ENCODE measurements around the gene DAPK2. TPM values are rescaled to one million over a fixed set of nuclear protein-coding genes. Genes with fewer than 3 reads are reported as not detected.
A peak's percentile ranks its signal among the peaks of the same experiment; 100 is the strongest.

Gene DAPK2
- total and polyA plus RNA-seq, 2 of the 4 experiments (the other 2 are of a cell fraction) = 0.34 to 0.36 TPM

DNA sequence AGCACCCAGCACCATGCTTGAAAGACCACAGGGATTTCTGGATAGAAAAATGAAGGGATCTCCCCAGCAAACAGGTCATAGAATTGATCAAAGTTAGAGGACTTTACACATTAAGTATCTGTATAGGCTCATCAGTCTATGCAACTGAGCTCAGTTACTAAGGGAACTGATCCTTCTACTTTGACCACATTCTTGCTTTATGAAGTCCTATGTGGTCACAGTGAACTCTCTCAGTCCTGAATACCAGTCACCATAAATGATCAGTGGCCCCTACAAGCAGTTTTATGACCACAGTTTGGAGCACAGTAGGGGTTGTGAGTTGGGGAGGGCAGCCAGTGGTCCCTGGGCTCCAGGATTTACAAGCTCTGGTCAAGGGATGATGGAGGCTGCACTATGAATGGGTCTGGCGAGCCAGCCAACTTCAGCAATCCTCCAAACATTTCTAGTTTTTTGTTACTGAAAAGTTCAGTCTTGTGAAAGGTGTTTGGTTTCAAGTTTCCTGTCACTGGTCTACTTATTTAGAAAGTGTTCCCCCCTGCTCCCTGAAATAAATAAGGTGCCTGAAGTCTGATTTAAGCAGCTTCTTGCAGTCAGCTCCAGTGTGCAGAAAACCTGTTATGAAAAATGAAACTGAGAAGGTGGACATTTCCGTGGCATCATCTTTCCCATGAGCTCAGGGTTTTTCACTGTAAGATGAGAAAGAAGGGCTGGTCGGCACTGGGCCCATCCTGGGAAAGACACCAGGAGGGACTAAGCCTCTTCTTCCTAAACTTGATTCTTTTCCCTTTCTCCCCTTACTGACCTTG, 75.5 kb downstream of the DAPK2 start:
- no peak overlapping the region; the same call in 1 of the 2 replicates for H3K18ac ChIP-seq (ENCODE audit: low read depth, low read length)
- ChIA-PET CTCF (interaction anchor here (1.2 kb wide), 1 partner anchor 76 kb away, joined by 3 read pairs; the partner anchor contains the start of gene DAPK2), POLR2A (ENCODE audit: unreplicated experiment) (no interaction called here)
- no peak overlapping the region for H3K14ac ChIP-seq (replicated peaks; ENCODE audit: low read depth, low read length)
- no peaks in the 10 kb centered on the region for H3K36me3 ChIP-seq (ENCODE audit: control insufficient read depth, insufficient read depth, low read length)
- DNase-seq (no peak), ATAC-seq (ENCODE audit: low read depth) (peak; percentile 38; the same call in 1 of the 2 replicates)
- no peak overlapping the region for H3K23ac ChIP-seq (ENCODE audit: low read depth, low read length)
- in situ Hi-C loops (cut with MboI; ENCODE audit: low sequenced_read_pairs) = no loop called here
- no peak overlapping the region for H2BK120ac ChIP-seq (ENCODE audit: low read depth, low read length)
- H3K9me1 ChIP-seq (ENCODE audit: insufficient read depth, low read length) = no peaks in the 10 kb centered on the region
- H3K4me3 ChIP-seq (ENCODE audit: insufficient read depth, low read depth, low read length) = no peak overlapping the region
- H2AK9ac ChIP-seq (replicated peaks; ENCODE audit: low read depth, low read length, poor library complexity) = no peak overlapping the region
- no peak overlapping the region; the same call in 1 of the 2 replicates for H4K5ac ChIP-seq (ENCODE audit: low read depth, low read length)
- H2BK15ac ChIP-seq (ENCODE audit: low read depth, low read length) = no peak overlapping the region; the same call in 2 of the 3 replicates
- H3K9me3 ChIP-seq (ENCODE audit: control insufficient read depth, insufficient read depth, low read length) = no peaks in the 10 kb centered on the region
- no TSS peak for BruUV-seq (replicated peaks)
- H2BK5ac ChIP-seq (ENCODE audit: low read depth, low read length, poor library complexity, severe bottlenecking) = no peak overlapping the region
- no peaks in the 10 kb centered on the region for H4K20me1 ChIP-seq (ENCODE audit: insufficient read depth, low read length)
- no peak overlapping the region for H2AFZ ChIP-seq (replicated peaks; ENCODE audit: low read length, poor library complexity)
- H3K4me2 ChIP-seq (ENCODE audit: low read depth, low read length) = no peak overlapping the region
- peaks cover 10% of the 10 kb centered on the region for H3K4me1 ChIP-seq (ENCODE audit: control insufficient read depth, insufficient read depth, low read length)
- no peak overlapping the region for H2AK5ac ChIP-seq (ENCODE audit: low read depth, low read length)
- H3K4ac ChIP-seq (ENCODE audit: low read depth, low read length) = no peak overlapping the region
- H4K91ac ChIP-seq (ENCODE audit: insufficient read depth, low read depth, low read length) = no peak overlapping the region
- intact Hi-C loops (cut with micrococcal nuclease) = no loop called here
- no peak overlapping the region for H3K9ac ChIP-seq (ENCODE audit: low read depth, low read length)
- H3K56ac ChIP-seq (ENCODE audit: extremely low read depth, insufficient read depth, low read length) = no peak overlapping the region
- H3K79me1 ChIP-seq (ENCODE audit: low read depth in 1 of 2, low read length in 2 of 2) = no peaks in the 10 kb centered on the region
- TF ChIP-seq RFX5 (IDR thresholded peaks at IDR 0.05; ENCODE audit: low read depth, low read length) (no peak), BHLHE40 (IDR thresholded peaks at IDR 0.05; ENCODE audit: low read depth, low read length) (no peak), POLR2A (IDR thresholded peaks at IDR 0.05; ENCODE audit: low read depth, low read length) (no peak), CHD1 (IDR thresholded peaks at IDR 0.05; ENCODE audit: low read depth, low read length) (no peak), SMC3 (IDR thresholded peaks at IDR 0.05; ENCODE audit: low read depth, low read length) (no peak), MAFK (IDR thresholded peaks at IDR 0.05; ENCODE audit: low read depth, low read length) (no peak), NFE2L2 (IDR thresholded peaks at IDR 0.05; ENCODE audit: low read depth, low read length) (no peak)
- TF ChIP-seq, protein P1, sequence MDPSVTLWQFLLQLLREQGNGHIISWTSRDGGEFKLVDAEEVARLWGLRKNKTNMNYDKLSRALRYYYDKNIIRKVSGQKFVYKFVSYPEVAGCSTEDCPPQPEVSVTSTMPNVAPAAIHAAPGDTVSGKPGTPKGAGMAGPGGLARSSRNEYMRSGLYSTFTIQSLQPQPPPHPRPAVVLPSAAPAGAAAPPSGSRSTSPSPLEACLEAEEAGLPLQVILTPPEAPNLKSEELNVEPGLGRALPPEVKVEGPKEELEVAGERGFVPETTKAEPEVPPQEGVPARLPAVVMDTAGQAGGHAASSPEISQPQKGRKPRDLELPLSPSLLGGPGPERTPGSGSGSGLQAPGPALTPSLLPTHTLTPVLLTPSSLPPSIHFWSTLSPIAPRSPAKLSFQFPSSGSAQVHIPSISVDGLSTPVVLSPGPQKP (IDR thresholded peaks at IDR 0.05; ENCODE audit: borderline replicate concordance, low read depth, low read length) = no peak
- TF ChIP-seq, protein P2, sequence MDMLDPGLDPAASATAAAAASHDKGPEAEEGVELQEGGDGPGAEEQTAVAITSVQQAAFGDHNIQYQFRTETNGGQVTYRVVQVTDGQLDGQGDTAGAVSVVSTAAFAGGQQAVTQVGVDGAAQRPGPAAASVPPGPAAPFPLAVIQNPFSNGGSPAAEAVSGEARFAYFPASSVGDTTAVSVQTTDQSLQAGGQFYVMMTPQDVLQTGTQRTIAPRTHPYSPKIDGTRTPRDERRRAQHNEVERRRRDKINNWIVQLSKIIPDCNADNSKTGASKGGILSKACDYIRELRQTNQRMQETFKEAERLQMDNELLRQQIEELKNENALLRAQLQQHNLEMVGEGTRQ (IDR thresholded peaks at IDR 0.05; ENCODE audit: low read depth, low read length) = no peak
- H4K8ac ChIP-seq (ENCODE audit: low read depth in 2 of 2, low read length in 2 of 2) = no peak overlapping the region
- H3K27me3 ChIP-seq (ENCODE audit: control insufficient read depth, insufficient read depth, low read length) = peaks cover 6% of the 10 kb centered on the region; the same call in 1 of the 2 replicates
- H2BK20ac ChIP-seq (ENCODE audit: low read depth, low read length) = no peak overlapping the region
- WGBS, 2 experiments (ENCODE audit: extremely low coverage in 2 of 2, insufficient read length in 1 of 2) = no CpG with 5 or more reads among the region's 3 CpGs
- dilution Hi-C loops (cut with HindIII; ENCODE audit: low sequenced_read_pairs, unreplicated experiment) = no loop called here
- no peak overlapping the region for H3K27ac ChIP-seq (ENCODE audit: insufficient read depth, low read length)
